A673 (cell line): ENCODE data around the gene TMEM163. TPM values are rescaled to one million over a fixed set of nuclear protein-coding genes. Genes with fewer than 3 reads are reported as not detected.

Experiments used
- BruUV-seq: library from RNA; stranded (reverse); fragments of 400-500 nt; replicated peaks from 2 replicates; lab custom pipeline; 2021; lab: Mats Ljungman, UMichigan
- CTCF ChIA-PET: fragments of 300-600 bp; sonication (Branson Sonifier 250); formaldehyde crosslinking; loops from one replicate; lab custom pipeline; 2022; ENCODE audit warnings: antibody characterized with exemption; lab: Charles Lee
- POLR2A ChIA-PET: fragments of 300-600 bp; sonication (Branson Sonifier 250); formaldehyde crosslinking; loops from one replicate; lab custom pipeline; 2022; ENCODE audit warnings: antibody characterized with exemption; ENCODE audit not compliant: low non-redundant PET; lab: Charles Lee
- DNase-seq: peaks from one replicate; pipeline ENCODE4 v3.0.0-alpha.2; 2015; ENCODE audit warnings: low spot score
- H3K27ac ChIP-seq: fragments of 200-600 bp; sonication (generic); 2 replicates; pipeline ENCODE4 v1.5.1; 2016; ENCODE audit warnings: mixed run types, low read depth, mild to moderate bottlenecking, mixed read lengths, antibody characterized with exemption, low read length; ENCODE audit not compliant: poor library complexity, severe bottlenecking
- H3K27me3 ChIP-seq: fragments of 200-600 bp; sonication (generic); replicated peaks from 2 replicates; pipeline ENCODE4 v1.6.1; 2017; ENCODE audit warnings: mixed run types, low read depth, mild to moderate bottlenecking, mixed read lengths, antibody characterized with exemption, low read length; ENCODE audit not compliant: insufficient read depth, poor library complexity
- H3K36me3 ChIP-seq: fragments of 200-600 bp; sonication (generic); 2 replicates; pipeline ENCODE4 v1.6.1; 2016; ENCODE audit warnings: mixed run types, mild to moderate bottlenecking, mixed read lengths, antibody characterized with exemption, low read length; ENCODE audit not compliant: insufficient read depth, poor library complexity, severe bottlenecking
- H3K4me1 ChIP-seq: fragments of 200-600 bp; sonication (generic); 2 replicates; pipeline ENCODE4 v1.6.1; 2017; ENCODE audit warnings: mixed run types, mild to moderate bottlenecking, mixed read lengths, antibody characterized with exemption, low read length; ENCODE audit not compliant: insufficient read depth, poor library complexity, severe bottlenecking
- H3K4me3 ChIP-seq: fragments of 200-600 bp; sonication (generic); 2 replicates; pipeline ENCODE4 v1.5.1; 2016; ENCODE audit warnings: low read depth, mixed run types, mild to moderate bottlenecking, mixed read lengths, low read length; ENCODE audit not compliant: poor library complexity, severe bottlenecking
- H3K9me3 ChIP-seq: fragments of 200-600 bp; sonication (generic); 2 replicates; pipeline ENCODE4 v1.6.1; 2016; ENCODE audit warnings: mixed run types, low read depth, mild to moderate bottlenecking, mixed read lengths, antibody characterized with exemption, low read length; ENCODE audit not compliant: poor library complexity, severe bottlenecking
- EZH2 ChIP-seq: fragments of 200-600 bp; sonication (generic); IDR thresholded peaks from 2 replicates; pipeline ENCODE4 v1.6.1; 2017; ENCODE audit warnings: borderline replicate concordance, low read depth, mild to moderate bottlenecking, mixed read lengths, antibody characterized with exemption, low read length; ENCODE audit not compliant: poor library complexity, severe bottlenecking
- intact Hi-C: fragments of 100-400 bp; cut with micrococcal nuclease; formaldehyde crosslinking; loops from one replicate; pipeline ENCODE4 v1.10.0; 2022; ENCODE audit not compliant: unreplicated experiment
- total RNA-seq: library from RNA; stranded (reverse); gene quantifications from 2 replicates; pipeline ENCODE4 v1.2.3, GENCODE V29; 2021
- TF ChIP-seq, protein P1 (sequence below): fragments of 300-800, 200-600 bp; sonication (generic); conservative IDR thresholded peaks from 2 replicates; pipeline ENCODE4 v1.5.1; 2017; ENCODE audit warnings: low read depth, mild to moderate bottlenecking, antibody characterized with exemption, low read length, moderate library complexity, mixed read lengths

The TMEM163 gene
- total RNA-seq, 1 experiment from 2014 or later: not detected

- no peaks in the 10 kb centered on the region for H3K27me3 ChIP-seq
- POLR2A ChIA-PET: interaction anchor here (0.6 kb wide), 1 partner anchor 1874 kb away, joined by 4 read pairs; no protein-coding TSS in a partner anchor
- no TSS peak for BruUV-seq
- H3K36me3 ChIP-seq: no peaks in the 10 kb centered on the region
- DNase-seq: no peak
- no peaks in the 10 kb centered on the region for H3K4me1 ChIP-seq
- no peaks in the 10 kb centered on the region for H3K9me3 ChIP-seq
- CTCF ChIA-PET: interaction anchor here (0.5 to 2.2 kb wide), 11 partner anchors 31 to 527 kb away, joined by 3 to 35 read pairs (median 4); no protein-coding TSS in a partner anchor
- TF ChIP-seq, protein P1, sequence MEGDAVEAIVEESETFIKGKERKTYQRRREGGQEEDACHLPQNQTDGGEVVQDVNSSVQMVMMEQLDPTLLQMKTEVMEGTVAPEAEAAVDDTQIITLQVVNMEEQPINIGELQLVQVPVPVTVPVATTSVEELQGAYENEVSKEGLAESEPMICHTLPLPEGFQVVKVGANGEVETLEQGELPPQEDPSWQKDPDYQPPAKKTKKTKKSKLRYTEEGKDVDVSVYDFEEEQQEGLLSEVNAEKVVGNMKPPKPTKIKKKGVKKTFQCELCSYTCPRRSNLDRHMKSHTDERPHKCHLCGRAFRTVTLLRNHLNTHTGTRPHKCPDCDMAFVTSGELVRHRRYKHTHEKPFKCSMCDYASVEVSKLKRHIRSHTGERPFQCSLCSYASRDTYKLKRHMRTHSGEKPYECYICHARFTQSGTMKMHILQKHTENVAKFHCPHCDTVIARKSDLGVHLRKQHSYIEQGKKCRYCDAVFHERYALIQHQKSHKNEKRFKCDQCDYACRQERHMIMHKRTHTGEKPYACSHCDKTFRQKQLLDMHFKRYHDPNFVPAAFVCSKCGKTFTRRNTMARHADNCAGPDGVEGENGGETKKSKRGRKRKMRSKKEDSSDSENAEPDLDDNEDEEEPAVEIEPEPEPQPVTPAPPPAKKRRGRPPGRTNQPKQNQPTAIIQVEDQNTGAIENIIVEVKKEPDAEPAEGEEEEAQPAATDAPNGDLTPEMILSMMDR: no peak
- TF ChIP-seq EZH2: no peak
- intact Hi-C loops: loop anchor here (10.0 kb wide), 1 partner anchor 167 kb away; no protein-coding TSS in a partner anchor
- no peak overlapping the region for H3K27ac ChIP-seq
- no peak overlapping the region for H3K4me3 ChIP-seq
These were observed 307.4 kb downstream of the TMEM163 start for GRCh38 chr2:134411279-134411827.

GRCh38 chr2:134410831-134411231 lies 308.0 kb downstream of the TMEM163 start:
- ChIA-PET CTCF (interaction anchor here (0.8 to 2.2 kb wide), 3 partner anchors 40 to 292 kb away, joined by 4 to 35 read pairs (median 5); no protein-coding TSS in a partner anchor), POLR2A (no interaction called here)
- intact Hi-C loops: loop anchor here (10.0 kb wide), 1 partner anchor 166 kb away; no protein-coding TSS in a partner anchor
- BruUV-seq: no TSS peak
- Histone ChIP-seq H3K36me3 (no peaks in the 10 kb centered on the region), H3K9me3 (no peaks in the 10 kb centered on the region), H3K4me3 (no peak overlapping the region), H3K27ac (no peak overlapping the region), H3K4me1 (no peaks in the 10 kb centered on the region), H3K27me3 (no peaks in the 10 kb centered on the region)
- DNase-seq: no peak
- TF ChIP-seq, protein P1: no peak
- no peak for TF ChIP-seq EZH2

GRCh38 chr2:134410006-134410405 lies 308.8 kb downstream of the TMEM163 start:
- Histone ChIP-seq H3K4me1 (no peaks in the 10 kb centered on the region), H3K27ac (no peak overlapping the region), H3K36me3 (no peaks in the 10 kb centered on the region), H3K4me3 (no peak overlapping the region), H3K9me3 (no peaks in the 10 kb centered on the region), H3K27me3 (no peaks in the 10 kb centered on the region)
- no TSS peak for BruUV-seq
- no peak for DNase-seq
- intact Hi-C loops: loop anchor here (10.0 kb wide), 1 partner anchor 165 kb away; no protein-coding TSS in a partner anchor
- CTCF ChIA-PET: no interaction called here
- POLR2A ChIA-PET: no interaction called here
- TF ChIP-seq, protein P1: no peak
- TF ChIP-seq EZH2: no peak
